Endothelial cell (in vitro differentiated cells): ENCODE measurements around the gene MPV17. TPM values are rescaled to one million over a fixed set of nuclear protein-coding genes. Genes with fewer than 3 reads are reported as not detected.
"Not testable (repeated sequence)": the region's sequence is repeated elsewhere in the genome, so short reads cannot be mapped to it uniquely, and the experiment has no call there.

ENCODE experiments used
- DNase-seq: peaks from one replicate; pipeline ENCODE4 v3.0.0; 2021; ENCODE audit warnings: low spot score
- H3K27ac Mint-ChIP-seq: one replicate; pipeline ENCODE4 v1.8.0; 2021; ENCODE audit warnings: mixed read lengths, inconsistent platforms; ENCODE audit not compliant: unreplicated experiment
- H3K27me3 Mint-ChIP-seq: one replicate; pipeline ENCODE4 v1.8.0; 2021; ENCODE audit warnings: mild to moderate bottlenecking, moderate library complexity, mixed read lengths, inconsistent platforms; ENCODE audit not compliant: unreplicated experiment
- H3K36me3 Mint-ChIP-seq: one replicate; pipeline ENCODE4 v1.8.0; 2021; ENCODE audit warnings: mild to moderate bottlenecking, low read depth, mixed read lengths, inconsistent platforms; ENCODE audit not compliant: unreplicated experiment
- H3K4me1 Mint-ChIP-seq: one replicate; pipeline ENCODE4 v1.8.0; 2021; ENCODE audit warnings: mild to moderate bottlenecking, mixed read lengths, inconsistent platforms; ENCODE audit not compliant: unreplicated experiment
- H3K4me3 Mint-ChIP-seq: one replicate; pipeline ENCODE4 v1.8.0; 2021; ENCODE audit warnings: mild to moderate bottlenecking, mixed read lengths, inconsistent platforms; ENCODE audit not compliant: unreplicated experiment
- H3K9me3 Mint-ChIP-seq: one replicate; pipeline ENCODE4 v1.8.0; 2021; ENCODE audit warnings: mixed read lengths, inconsistent platforms; ENCODE audit not compliant: unreplicated experiment
- total RNA-seq: library from RNA; stranded (reverse); fragmentation: NEBNext Ultra II Directional; extraction: Animal tissue kit (Norgen Biotek cat#: 25700); gene quantifications from one replicate; pipeline ENCODE4 v1.2.1, GENCODE V29; 2021; ENCODE audit not compliant: unreplicated experiment
- TF ChIP-seq, protein P1 (sequence below): fragments of 200-600 bp; sonication (generic); IDR thresholded peaks from one replicate; pipeline ENCODE4 v1.5.0; 2021; ENCODE audit warnings: antibody characterized with exemption; ENCODE audit not compliant: unreplicated experiment

The MPV17 gene
- total RNA-seq, 1 donor from 2014 or later = 55.0 TPM

DNA sequence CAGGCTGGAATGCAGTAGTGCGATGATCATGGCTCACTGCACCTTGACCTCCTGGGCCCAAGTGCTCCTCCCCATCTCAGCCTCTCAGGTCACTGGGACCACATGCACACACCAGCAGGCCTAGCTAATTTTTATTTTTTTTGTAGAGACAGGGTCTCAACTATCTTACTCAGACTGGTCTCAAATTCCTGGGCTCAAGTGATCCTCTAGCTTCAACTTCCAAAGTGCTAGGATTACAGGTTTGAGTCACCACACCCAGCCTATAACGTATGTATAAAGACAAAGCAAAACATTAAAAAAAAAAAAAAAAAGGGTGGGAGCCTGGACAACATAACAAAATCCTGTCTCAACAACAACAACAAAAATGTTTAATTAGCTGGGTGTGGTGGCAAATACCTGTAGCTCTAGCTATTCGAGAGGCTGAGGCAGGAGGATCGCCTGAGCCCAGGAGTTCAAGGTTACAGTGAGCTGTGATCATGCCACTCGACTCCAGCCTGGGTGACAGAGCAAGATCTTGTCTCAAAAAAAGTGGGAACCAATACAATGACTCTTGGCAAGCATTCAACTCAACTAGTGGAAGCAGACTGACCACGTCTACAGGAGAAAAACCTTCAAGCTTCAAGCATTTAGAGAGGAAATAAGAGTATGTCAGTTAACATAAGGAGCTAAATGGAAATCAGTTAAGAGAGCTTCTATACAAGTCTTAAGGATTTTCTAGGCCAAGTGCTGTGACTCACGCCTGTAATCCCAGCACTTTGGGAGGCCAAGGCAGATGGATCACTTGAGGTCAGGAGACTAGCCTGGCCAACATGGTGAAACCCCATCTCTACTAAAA lies 31.1 kb upstream of the MPV17 start:
- no peaks in the 10 kb centered on the region for H3K9me3 Mint-ChIP-seq
- H3K27me3 Mint-ChIP-seq = peaks cover 13% of the 10 kb centered on the region
- no peak for DNase-seq
- H3K27ac Mint-ChIP-seq = no peak overlapping the region
- no peak overlapping the region for H3K4me3 Mint-ChIP-seq
- H3K4me1 Mint-ChIP-seq = peaks cover 24% of the 10 kb centered on the region
- TF ChIP-seq, protein P1, sequence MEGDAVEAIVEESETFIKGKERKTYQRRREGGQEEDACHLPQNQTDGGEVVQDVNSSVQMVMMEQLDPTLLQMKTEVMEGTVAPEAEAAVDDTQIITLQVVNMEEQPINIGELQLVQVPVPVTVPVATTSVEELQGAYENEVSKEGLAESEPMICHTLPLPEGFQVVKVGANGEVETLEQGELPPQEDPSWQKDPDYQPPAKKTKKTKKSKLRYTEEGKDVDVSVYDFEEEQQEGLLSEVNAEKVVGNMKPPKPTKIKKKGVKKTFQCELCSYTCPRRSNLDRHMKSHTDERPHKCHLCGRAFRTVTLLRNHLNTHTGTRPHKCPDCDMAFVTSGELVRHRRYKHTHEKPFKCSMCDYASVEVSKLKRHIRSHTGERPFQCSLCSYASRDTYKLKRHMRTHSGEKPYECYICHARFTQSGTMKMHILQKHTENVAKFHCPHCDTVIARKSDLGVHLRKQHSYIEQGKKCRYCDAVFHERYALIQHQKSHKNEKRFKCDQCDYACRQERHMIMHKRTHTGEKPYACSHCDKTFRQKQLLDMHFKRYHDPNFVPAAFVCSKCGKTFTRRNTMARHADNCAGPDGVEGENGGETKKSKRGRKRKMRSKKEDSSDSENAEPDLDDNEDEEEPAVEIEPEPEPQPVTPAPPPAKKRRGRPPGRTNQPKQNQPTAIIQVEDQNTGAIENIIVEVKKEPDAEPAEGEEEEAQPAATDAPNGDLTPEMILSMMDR = no peak
- peaks cover 8% of the 10 kb centered on the region for H3K36me3 Mint-ChIP-seq

DNA sequence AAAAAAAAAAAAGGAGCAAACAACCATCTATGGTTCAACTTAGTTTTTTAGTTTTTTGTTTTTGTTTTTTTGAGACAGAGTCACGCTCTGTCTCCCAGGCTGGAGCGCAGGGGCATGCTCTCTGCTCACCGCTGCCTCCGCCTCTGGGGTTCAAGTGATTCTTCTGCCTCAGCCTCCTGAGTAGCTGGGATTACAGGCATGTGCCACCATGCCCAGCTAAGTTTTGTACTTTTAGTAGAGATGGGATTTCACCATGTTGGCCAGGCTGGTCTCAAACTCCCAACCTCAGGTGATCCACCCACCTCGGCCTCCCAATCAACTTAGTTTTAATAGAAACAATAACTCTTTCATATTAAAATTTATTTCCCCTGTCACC lies 30.5 kb upstream of the MPV17 start:
- H3K4me1 Mint-ChIP-seq = peaks cover 21% of the 10 kb centered on the region
- DNase-seq, H3K4me3 Mint-ChIP-seq, H3K9me3 Mint-ChIP-seq, H3K27me3 Mint-ChIP-seq, H3K36me3 Mint-ChIP-seq, H3K27ac Mint-ChIP-seq: not testable (repeated sequence)

DNA sequence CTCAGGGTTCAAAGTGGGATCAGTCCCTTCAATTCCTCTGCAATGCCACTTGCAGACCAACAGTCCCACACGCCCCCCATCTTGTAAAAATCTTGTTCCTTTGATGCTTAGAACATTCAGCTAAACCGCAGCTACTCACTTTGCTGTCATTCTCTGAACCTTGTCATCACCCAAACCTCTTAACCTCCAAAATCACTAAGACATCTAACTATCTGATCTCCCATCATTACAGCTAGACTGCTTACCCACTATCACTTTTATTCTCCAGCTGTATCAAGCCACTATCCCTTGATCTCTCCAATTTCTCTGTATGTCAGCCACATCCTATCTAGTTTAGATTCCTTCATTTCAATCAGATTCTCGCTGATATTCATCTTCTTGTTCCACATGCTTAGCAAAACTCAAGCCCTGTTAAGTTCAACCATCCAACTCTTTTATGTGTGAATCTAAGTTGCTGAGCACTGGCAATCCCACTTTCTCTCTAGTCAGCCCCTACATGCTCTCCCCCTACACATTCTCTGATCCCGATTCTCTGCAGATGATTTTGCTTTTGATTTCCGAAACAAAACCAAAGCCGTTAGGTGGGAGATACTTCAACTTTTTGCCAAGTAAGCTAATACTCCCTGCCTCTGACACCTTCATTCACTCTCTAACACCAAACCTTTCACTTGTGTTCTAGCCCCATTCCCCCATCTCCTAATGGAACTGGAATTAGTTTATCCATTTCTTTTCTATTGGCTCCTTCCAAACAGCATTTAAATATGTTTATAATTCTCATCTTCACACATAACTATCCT lies 29.1 kb upstream of the MPV17 start:
- Mint-ChIP-seq H3K4me3 (no peak overlapping the region), H3K36me3 (peaks cover 4% of the 10 kb centered on the region), H3K4me1 (peaks cover 15% of the 10 kb centered on the region), H3K27ac (no peak overlapping the region), H3K9me3 (no peaks in the 10 kb centered on the region), H3K27me3 (peaks cover 8% of the 10 kb centered on the region)
- TF ChIP-seq, protein P1 = no peak
- DNase-seq = no peak

DNA sequence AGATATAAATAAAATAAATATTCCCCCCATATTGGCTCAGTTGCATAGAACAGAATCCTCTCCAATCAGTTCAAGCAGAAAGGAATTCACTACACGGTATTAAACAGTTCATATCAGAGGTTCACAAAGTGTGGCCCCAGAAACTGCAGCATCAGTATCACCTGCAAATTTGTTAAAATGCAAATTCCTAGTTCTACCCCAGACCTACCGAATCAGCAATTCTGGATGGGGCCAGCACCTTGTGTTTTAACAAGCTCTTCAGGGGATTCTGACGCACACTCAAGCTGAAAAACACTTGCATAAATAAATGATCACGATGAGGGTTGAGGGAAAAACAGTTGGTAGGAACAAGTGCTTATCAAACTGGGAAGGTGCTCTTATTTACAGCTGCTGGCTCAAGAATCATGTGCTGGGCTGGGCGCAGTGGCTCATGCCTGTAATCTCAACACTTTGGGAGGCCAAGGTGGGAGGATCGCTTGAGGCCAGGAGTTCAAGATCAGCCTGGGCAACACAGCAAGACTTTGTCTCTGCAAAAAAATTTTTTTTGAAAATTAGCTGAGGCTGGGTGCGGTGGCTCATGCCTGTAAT lies 27.3 kb upstream of the MPV17 start:
- Mint-ChIP-seq H3K4me1 (no peaks in the 10 kb centered on the region), H3K27ac (no peak overlapping the region), H3K9me3 (no peaks in the 10 kb centered on the region), H3K36me3 (no peaks in the 10 kb centered on the region), H3K4me3 (no peak overlapping the region), H3K27me3 (peaks cover 2% of the 10 kb centered on the region)
- TF ChIP-seq, protein P1 = no peak
- no peak for DNase-seq

DNA sequence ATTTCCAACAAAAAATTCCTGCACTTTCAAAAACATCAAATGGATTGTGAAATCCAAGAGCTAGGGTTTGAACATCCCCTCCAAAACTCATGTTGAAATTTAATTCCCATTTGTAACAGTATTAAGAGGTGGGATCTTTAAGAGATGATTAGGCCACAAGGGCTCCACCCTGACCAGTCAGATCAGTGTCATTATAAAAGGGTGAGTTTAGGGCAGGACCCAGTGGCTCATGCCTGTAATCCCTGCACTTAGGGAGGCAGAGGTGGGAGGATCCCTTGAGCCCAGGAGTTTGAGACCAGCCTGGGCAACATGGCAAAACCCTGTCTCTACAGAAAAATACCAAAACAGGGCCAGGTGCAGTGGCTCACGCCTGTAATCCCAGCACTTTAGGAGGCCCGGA lies 24.7 kb upstream of the MPV17 start:
- TF ChIP-seq, protein P1 = no peak
- H3K9me3 Mint-ChIP-seq = no peaks in the 10 kb centered on the region
- no peaks in the 10 kb centered on the region for H3K4me1 Mint-ChIP-seq
- H3K27ac Mint-ChIP-seq = no peak overlapping the region
- H3K27me3 Mint-ChIP-seq = no peaks in the 10 kb centered on the region
- DNase-seq = no peak
- H3K4me3 Mint-ChIP-seq = no peak overlapping the region
- peaks cover 8% of the 10 kb centered on the region for H3K36me3 Mint-ChIP-seq
